H54 (cell line): ENCODE results near the gene KRTAP5-8.
"Not testable (repeated sequence)": the region's sequence is repeated elsewhere in the genome, so short reads cannot be mapped to it uniquely, and the experiment has no call there.

Source experiments
- DNase-seq: peaks from one replicate; pipeline ENCODE4 v3.0.0; 2011; ENCODE audit warnings: low spot score, mixed read lengths; ENCODE audit not compliant: insufficient read length
- FAIRE-seq: peaks from 3 replicates; lab custom pipeline; 2011; peaks lifted over from hg19 to GRCh38; lab: Jason Lieb, UNC
- POLR2A ChIP-seq: IDR thresholded peaks from 2 replicates; pipeline ENCODE4 v1.6.1; 2011; ENCODE audit warnings: low read depth, mild to moderate bottlenecking, low read length

The KRTAP5-8 gene

DNA sequence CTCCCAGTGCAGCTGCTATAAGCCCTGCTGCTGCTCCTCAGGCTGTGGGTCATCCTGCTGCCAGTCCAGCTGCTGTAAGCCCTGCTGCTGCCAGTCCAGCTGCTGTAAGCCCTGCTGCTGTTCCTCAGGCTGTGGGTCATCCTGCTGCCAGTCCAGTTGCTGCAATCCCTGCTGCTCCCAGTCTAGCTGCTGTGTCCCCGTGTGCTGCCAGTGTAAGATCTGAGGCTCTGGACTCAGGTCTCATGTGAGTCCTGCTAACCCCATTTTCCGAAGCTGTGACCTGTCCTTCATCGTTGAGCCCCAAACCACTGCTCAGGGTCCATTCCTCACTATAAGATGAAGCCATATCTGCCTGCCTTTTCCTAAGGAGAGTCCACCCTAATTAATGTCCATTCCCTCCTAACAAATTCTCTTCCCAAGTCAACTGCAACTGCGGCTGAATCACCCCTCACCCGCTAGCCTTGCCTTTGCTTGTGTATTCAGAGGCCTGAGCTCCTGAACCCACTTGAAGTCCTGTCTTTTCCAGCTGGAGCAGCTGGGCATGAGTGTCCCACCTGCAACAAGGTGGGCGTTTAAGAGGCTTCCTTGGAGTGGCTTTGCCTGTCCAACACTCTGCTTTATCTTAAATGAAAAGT is 10.1 kb upstream of the KRTAP5-8 start:
- FAIRE-seq (no peak), DNase-seq (no peak)
- TF ChIP-seq POLR2A, result no peak

DNA sequence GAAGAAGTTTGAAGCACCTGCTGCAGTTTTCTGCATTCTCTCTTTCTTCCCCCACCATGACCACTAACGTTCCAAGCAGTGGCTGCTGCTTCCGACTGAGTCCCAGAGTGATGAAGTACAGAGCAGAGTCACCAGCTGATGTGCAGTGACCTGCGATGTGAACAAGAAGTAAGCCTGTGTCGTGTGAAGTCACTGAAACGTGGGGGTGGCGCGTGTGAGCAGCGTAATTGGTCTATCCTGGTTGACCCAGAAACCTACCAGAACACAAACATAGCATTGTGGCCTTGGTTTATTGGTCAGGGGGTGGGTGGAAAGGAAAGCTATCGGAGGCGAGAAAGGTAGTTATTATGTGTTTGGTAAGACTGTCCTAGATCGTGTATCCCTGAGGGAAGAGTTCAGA is 7.2 kb upstream of the KRTAP5-8 start:
- FAIRE-seq, result no peak
- TF ChIP-seq POLR2A, result no peak

DNA sequence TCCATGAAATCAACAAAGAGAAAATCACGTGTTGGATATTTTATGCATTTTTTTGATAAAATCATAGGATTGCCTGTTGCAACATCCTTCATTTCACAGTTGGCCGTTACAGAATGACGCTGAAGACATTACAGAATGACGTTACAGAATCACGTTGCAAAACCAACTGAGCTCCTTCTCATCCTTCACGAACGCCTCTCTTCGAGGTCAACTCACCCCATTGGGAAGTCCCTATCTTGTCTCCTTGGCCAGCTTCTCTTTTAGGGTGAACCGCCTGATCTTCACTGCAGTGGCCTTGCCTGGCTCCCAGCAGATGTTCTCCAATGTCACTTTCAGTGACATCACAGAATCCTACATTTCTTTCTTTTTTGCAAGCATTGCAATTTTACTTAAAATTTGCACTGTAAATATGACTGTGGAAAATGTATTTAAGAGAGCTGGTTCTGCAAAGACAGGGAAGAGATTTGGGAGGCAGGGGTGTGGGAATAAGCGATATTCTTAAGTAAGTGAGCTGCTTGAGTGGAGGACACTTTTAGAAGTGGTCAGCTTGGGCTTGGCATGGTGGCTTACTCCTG is 5.7 kb upstream of the KRTAP5-8 start:
- no peak for FAIRE-seq
- DNase-seq, result no peak
- TF ChIP-seq POLR2A, result no peak

More for the DNA sequence above, 7.2 kb upstream of the KRTAP5-8 start:
- no peak for DNase-seq

DNA sequence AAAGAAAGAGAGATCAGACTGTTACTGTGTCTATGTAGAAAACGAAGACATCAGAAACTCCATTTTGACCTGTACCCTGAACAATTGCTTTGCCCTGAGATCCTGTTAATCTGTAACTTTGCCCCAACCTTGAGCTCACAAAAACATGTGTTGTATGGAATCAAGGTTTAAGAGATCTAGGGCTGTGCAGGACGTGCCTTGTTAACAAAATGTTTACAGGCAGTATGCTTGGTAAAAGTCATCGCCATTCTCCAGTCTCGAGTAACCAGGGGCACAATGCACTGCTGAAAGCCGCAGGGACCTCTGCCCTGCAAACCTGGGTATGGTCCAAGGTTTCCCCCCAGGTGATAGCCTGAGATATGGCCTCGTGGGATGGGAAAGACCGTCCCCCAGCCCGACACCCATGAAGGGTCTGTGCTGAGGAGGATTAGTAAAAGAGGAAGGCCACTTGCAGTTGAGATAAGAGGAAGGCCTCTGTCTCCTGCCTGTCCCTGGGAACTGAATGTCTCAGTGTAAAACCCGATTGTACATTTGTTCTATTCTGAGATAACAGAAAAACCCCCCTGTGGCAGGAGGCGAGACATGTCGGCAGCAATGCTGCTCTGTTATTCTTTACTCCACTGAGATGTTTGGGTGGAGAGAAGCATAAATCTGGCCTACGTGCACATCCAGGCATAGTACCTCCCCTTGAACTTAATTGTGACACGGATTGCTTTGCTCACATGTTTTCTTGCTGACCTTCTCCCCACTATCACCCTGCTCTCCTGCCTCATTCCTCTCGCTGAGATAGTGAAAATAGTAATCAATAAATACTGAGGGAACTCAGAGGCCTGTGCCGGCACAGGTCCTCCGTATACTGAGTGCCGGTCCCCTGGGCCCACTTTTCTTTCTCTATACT is 2.9 kb upstream of the KRTAP5-8 start:
- not testable (repeated sequence) for FAIRE-seq, DNase-seq

DNA sequence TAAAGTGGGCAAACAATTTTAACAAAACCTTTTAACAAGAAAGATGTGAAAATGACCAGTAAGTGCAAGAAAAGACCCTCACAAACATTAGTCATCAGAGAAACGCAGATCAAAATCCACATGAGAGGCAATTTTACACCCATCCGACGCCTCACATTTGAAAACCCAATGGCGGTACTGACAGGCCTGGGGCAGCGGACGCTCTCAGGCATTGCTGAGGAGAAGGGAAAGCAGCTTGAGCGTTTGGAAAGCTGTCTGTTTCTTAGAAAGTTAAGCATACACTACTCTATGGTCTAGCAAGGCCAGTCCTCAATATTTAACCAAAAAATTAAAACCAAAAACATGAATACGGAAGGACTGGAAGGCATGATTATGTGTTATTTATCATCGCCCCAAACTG is 2.0 kb upstream of the KRTAP5-8 start:
- FAIRE-seq, result no peak
- DNase-seq, result no peak
- TF ChIP-seq POLR2A, result no peak

DNA sequence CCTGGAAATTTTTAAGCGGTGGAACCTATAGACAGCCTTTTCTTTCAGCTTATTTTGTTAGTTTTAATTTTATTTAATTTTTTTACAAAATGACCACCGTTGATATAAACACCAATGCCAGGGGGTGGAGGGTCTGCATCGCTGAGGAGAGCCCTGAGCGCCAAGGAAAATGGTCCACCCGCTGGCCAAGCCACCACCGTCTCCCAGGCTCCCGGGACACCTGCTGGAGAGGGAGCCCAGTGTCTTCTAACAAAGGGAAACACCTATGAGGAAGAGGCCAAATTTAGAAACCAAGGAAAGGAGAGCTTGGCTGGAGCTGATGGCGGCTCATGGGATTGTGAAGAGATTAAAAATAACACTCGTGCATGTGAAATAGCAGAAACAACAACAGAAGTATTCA is 288 bp upstream of the KRTAP5-8 start:
- TF ChIP-seq POLR2A, result no peak
- DNase-seq, result no peak
- no peak for FAIRE-seq

DNA sequence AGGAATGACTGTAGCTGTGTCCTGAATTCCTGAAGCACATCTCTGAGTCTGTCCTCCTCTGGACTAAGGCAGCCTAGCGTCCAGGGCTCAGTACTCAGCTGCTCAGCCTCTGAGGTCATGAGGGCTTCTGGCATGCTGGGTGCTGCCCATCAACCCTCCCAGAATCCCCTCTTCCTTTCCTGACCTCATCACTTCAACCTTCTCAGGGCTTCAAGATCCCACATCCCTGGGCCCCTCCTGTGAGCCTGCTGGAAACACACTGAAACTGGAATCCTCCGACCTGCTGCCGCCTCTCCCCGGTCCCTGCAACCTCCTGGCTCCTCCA is 803 bp downstream of the KRTAP5-8 start:
- DNase-seq (no peak), FAIRE-seq (no peak)
- TF ChIP-seq POLR2A, result no peak

DNA sequence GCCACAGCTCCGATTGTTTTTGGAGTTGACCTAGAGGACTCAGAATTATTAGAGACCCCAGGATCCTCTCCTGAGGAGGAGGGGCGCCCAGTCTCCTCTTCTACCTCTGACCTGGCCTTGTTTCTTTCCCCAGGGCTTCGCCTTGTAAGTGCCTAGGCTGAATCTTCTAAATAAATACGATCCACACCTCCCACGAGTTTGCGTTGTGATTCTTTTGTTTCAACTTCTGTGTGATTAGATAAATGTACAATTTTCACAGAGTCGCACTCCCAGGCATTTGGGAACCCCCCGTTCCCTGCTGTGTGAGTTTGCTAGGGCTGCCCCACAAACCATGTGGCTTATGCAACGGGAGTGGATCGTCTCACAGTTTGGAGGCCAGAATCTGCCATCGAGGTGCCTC is 1.2 kb downstream of the KRTAP5-8 start:
- FAIRE-seq, result no peak
- TF ChIP-seq POLR2A, result no peak
- DNase-seq, result no peak

DNA sequence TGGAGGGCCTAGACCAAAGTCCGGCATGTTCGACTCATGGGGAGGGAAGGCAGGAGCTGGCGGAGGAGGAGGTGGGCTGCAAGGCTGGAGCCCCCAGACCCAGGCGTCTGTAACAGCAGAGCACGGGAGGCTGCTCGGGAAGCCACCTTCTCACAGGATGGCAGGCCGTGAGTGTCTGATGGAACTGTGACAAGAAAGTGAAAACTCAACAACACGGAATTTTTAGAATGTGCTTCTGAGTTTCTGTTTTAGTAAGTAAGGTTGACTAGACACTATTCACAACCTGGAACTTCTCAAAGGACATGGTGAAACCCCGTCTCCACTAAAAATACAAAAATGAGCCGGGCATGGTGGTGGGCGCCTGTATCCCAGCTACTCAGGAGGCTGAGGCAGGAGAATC is 2.1 kb downstream of the KRTAP5-8 start:
- not testable (repeated sequence) for FAIRE-seq, DNase-seq

DNA sequence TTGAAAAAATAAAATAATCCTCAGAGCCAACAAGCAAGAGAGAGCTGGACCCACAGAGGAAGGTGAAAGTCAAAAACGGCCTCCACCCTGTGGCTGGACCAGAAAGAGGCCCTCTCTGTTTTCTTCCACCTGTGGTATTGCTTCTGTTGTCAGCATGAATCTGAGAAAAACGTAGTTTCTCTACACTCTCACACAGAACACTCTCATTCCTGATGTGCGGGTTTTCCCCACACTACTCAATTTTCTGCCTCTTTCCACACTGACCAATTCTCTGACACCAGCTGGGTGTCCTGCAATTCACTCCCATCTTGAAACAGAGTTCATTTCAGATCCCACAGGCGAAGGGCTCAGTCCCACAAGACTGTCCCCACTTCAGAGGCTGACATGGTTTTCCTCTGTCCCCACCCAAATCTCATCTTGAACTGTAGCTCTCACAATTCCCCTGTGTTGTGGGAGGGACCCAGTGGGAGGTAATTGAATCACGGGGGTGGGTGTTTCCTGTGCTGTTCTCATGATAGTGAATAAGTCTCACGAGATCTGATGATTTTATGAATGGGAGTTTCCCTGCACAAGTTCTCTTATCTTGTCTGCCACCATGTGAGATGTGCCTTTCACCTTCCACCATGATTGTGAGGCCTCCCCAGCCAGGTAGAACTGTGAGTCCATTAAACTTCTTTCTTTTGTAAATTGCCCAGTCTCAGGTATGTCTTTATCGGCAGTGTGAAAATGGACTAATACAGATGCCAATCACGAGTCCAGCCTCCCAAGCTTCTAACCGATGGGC is 2.9 kb downstream of the KRTAP5-8 start:
- DNase-seq, FAIRE-seq: not testable (repeated sequence)

DNA sequence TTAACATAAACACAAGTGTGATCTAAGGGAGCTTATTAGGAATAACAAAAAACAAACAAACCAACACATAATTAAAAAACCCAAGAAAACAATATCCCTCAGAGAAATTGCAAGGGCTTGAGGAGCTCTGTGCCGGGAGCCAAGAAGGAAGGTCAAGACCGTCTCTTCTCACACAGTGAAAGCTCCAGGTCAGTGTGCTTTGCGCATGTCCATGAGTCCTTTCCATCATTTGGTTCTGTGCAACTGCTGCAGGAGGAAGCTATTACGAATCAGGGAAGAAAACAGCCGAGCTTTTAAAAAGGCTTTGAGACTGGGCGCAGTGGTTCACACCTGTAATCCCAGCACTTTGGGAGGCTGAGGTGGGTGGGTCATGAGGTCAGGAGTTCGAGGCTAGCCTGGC is 4.6 kb downstream of the KRTAP5-8 start:
- TF ChIP-seq POLR2A, result no peak
- FAIRE-seq, result no peak

DNA sequence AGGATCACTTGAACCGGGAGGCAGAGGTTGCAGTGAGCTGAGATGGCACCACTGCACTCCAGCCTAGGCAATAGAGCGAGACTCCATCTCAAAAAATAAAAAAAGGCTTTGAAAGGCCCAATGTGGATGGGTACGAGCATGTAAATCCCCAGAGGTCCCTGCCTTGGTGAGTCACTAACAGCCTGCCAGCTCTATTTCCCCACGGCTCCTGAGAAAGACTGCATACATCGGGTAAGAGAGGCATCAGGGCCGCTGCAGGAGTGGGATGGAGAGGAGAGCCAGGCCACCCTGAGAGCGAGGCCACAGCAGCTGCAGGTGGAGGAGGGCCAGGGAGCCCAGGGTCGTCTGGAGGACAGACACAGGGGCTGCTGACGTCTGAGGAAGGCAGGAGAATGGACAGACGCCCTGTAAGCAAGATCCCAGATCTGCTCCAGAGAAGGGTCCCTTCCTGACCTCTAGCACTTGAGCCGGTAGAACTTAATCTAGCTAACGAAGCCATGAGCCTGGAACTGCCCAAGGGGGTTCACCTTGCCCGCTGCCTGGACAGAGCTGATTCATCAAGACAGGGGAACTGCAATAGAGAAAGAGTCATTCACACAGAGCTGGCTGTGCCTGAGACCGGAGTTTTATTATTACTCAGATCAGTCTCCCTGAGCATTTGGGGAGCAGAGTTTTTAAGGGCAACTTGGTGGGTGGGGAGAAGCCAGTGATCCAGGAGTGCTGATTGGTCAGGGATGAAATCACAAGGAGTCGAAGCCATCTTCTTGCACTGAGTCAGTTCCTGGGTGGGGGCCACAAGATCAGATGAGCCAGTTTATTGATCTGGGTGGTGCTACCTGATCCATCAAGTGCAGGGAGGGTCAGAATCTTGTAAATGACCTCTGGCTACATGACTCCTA is 5.3 kb downstream of the KRTAP5-8 start:
- no peak for TF ChIP-seq POLR2A
- FAIRE-seq (no peak), DNase-seq (no peak)

More for the DNA sequence above, 4.6 kb downstream of the KRTAP5-8 start:
- DNase-seq, result no peak

DNA sequence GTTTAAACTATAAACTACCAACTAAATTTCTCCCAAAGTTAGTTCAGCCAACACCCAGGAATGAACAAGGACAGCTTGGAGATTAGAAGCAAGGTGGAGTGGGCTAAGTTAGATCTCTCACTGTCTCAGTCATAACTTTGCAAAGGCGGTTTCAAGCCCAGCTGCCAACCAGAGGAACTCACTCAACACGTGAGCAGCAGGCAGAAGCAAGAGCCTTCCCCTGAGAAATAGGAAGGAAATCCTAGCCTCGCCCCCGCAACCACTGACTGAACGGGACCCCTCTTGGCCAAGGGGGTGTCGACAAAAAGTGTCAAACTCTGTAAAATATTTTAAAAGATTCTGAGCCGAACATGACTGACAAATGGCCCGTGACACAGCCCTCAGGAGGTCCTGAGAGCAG is 6.0 kb downstream of the KRTAP5-8 start:
- DNase-seq (no peak), FAIRE-seq (no peak)
- no peak for TF ChIP-seq POLR2A
